Endothelial cell of umbilical vein (primary cell): ENCODE data around the gene KDM4B. TPM values are rescaled to one million over a fixed set of nuclear protein-coding genes. Genes with fewer than 3 reads are reported as not detected.

Source experiments
- BruUV-seq: library from RNA; stranded (reverse); fragments of 400-500 nt; replicated peaks from 2 replicates; lab custom pipeline; 2021; lab: Mats Ljungman, UMichigan
- CTCF ChIA-PET: fragments of 300-600, 350-600 bp; sonication (Branson Sonifier 250); formaldehyde crosslinking; loops from one replicate; lab custom pipeline; 2021; ENCODE audit warnings: antibody characterized with exemption, inconsistent platforms; lab: Charles Lee
- POLR2A ChIA-PET: fragments of 300-600, 350-600 bp; sonication (Branson Sonifier 250); formaldehyde crosslinking; loops from one replicate; lab custom pipeline; 2021; ENCODE audit warnings: antibody characterized with exemption, inconsistent platforms; lab: Charles Lee
- DNase-seq: peaks from one replicate; pipeline ENCODE4 v3.0.0-alpha.2; 2011; ENCODE audit warnings: low read depth, low spot score
- FAIRE-seq: peaks from 2 replicates; lab custom pipeline; 2011; peaks lifted over from hg19 to GRCh38; lab: Jason Lieb, UNC
- H2AFZ ChIP-seq: 2 replicates; pipeline ENCODE4 v1.6.0; 2012; ENCODE audit warnings: low read depth, low read length, control low read depth, inconsistent platforms
- H3K27ac ChIP-seq: 2 replicates; pipeline ENCODE4 v1.5.1; 2011; ENCODE audit warnings: low read depth, mild to moderate bottlenecking, control low read depth, low read length, moderate library complexity; ENCODE audit not compliant: insufficient read depth
- H3K27me3 ChIP-seq, 2 experiments: 2 replicates each; pipeline versions ENCODE4 v1.6.0 to v1.6.1; 2011; ENCODE audit warnings: low read length in 2 of 2, mixed read lengths in 1 of 2; ENCODE audit not compliant: control insufficient read depth in 2 of 2, insufficient read depth in 2 of 2
- H3K36me3 ChIP-seq, 2 experiments: 2 replicates in 1 of 2; 3 replicates in 1 of 2; pipeline ENCODE4 v1.5.1; 2011; ENCODE audit warnings: low read length in 2 of 2, mild to moderate bottlenecking in 1 of 2, moderate library complexity in 1 of 2; ENCODE audit not compliant: control insufficient read depth in 2 of 2, insufficient read depth in 2 of 2; ENCODE audit errors: extremely low read depth in 1 of 2
- H3K4me1 ChIP-seq: 3 replicates; pipeline ENCODE4 v1.5.1; 2011; ENCODE audit warnings: mild to moderate bottlenecking, low read length; ENCODE audit not compliant: control insufficient read depth, insufficient read depth; ENCODE audit errors: extremely low read depth
- H3K4me2 ChIP-seq: 2 replicates; pipeline ENCODE4 v1.6.1; 2011; ENCODE audit warnings: low read length, control low read depth, mixed read lengths; ENCODE audit not compliant: insufficient read depth
- H3K4me3 ChIP-seq, 3 experiments: fragments of 200-600 bp in 1 of 3; sonication (generic), shearing (Covaris generic) in 1 of 3; replicated peaks in 1 of 3; 2 replicates each; pipeline ENCODE4 v1.5.1; 2011 to 2016; ENCODE audit warnings: control low read depth in 3 of 3, low read length in 3 of 3, mild to moderate bottlenecking in 2 of 3, inconsistent platforms in 1 of 3, low read depth in 1 of 3, moderate library complexity in 1 of 3; ENCODE audit not compliant: insufficient read depth in 1 of 3
- H3K79me2 ChIP-seq: 2 replicates; pipeline ENCODE4 v1.6.0; 2012; ENCODE audit warnings: low read length, inconsistent platforms; ENCODE audit not compliant: control insufficient read depth, insufficient read depth
- H3K9ac ChIP-seq: replicated peaks from 2 replicates; pipeline ENCODE3; 2011; ENCODE audit warnings: low read length, control low read depth; ENCODE audit not compliant: insufficient read depth; ENCODE audit errors: extremely low read depth
- H3K9me1 ChIP-seq: replicated peaks from 3 replicates; pipeline ENCODE4 v1.6.0; 2011; ENCODE audit warnings: mild to moderate bottlenecking, low read length; ENCODE audit not compliant: control insufficient read depth, insufficient read depth; ENCODE audit errors: extremely low read depth
- H3K9me3 ChIP-seq: replicated peaks from 2 replicates; pipeline ENCODE4 v1.5.1; 2012; ENCODE audit warnings: low read length, inconsistent platforms; ENCODE audit not compliant: control insufficient read depth, insufficient read depth
- H4K20me1 ChIP-seq: replicated peaks from 2 replicates; pipeline ENCODE3; 2011; ENCODE audit warnings: mild to moderate bottlenecking, low read length; ENCODE audit not compliant: control insufficient read depth, insufficient read depth; ENCODE audit errors: extremely low read depth
- EZH2 ChIP-seq: IDR thresholded peaks from 2 replicates; pipeline ENCODE4 v1.6.1; 2012; ENCODE audit warnings: borderline replicate concordance, low read depth, mild to moderate bottlenecking, moderate library complexity, low read length, inconsistent platforms; ENCODE audit not compliant: severe bottlenecking
- GATA2 ChIP-seq: IDR thresholded peaks from 2 replicates; pipeline ENCODE4 v1.7.0; 2011; ENCODE audit warnings: low read depth, mild to moderate bottlenecking, moderate library complexity, mixed read lengths, low read length; ENCODE audit not compliant: insufficient read length, insufficient read depth
- JUN ChIP-seq: IDR thresholded peaks from 2 replicates; pipeline ENCODE4 v1.6.1; 2011; ENCODE audit warnings: borderline replicate concordance, low read depth; ENCODE audit not compliant: insufficient read length, insufficient read depth
- MYC ChIP-seq: IDR thresholded peaks from one replicate; pipeline ENCODE4 v1.6.1; 2011; ENCODE audit warnings: mild to moderate bottlenecking, low read depth, low read length
- POLR2A ChIP-seq: IDR thresholded peaks from 2 replicates; pipeline ENCODE4 v1.6.1; 2012; ENCODE audit warnings: low read depth, mild to moderate bottlenecking, control low read depth, low read length
- POLR2AphosphoS5 ChIP-seq: IDR thresholded peaks from 2 replicates; pipeline ENCODE4 v1.6.1; 2012; ENCODE audit warnings: low read depth, mild to moderate bottlenecking, control low read depth, low read length, moderate library complexity; ENCODE audit not compliant: insufficient read depth
- dilution Hi-C: fragments of 300-500 bp; cut with MboI; formaldehyde crosslinking; loops from one replicate; pipeline ENCODE4 v1.15.0; 2019; ENCODE audit warnings: low sequenced_read_pairs; ENCODE audit not compliant: extremely low pct_ligation_motif_present
- intact Hi-C: fragments of 100-400 bp; cut with micrococcal nuclease; formaldehyde crosslinking; loops from one replicate; pipeline ENCODE4 v1.10.0; 2022
- polyA plus RNA-seq, 4 experiments: library from polyadenylated mRNA; depleted of rRNA in 3 of 4; stranded (reverse) in 3 of 4; unstranded in 1 of 4; fragments of >200 nt; gene quantifications; 2 replicates each; pipeline versions ENCODE4 v1.2.1 to v1.2.3, GENCODE V29; 2011 to 2012; ENCODE audit warnings: missing spikeins in 1 of 4
- total RNA-seq: library from RNA; stranded (reverse); gene quantifications from 2 replicates; pipeline ENCODE4 v1.2.3, GENCODE V29; 2021
- TF ChIP-seq, protein P1 (sequence below), 2 donors: IDR thresholded peaks; 1 replicate in 1 of 2; 2 replicates in 1 of 2; pipeline ENCODE4 v1.5.1; 2011; ENCODE audit warnings: low read length in 2 of 2, mild to moderate bottlenecking in 2 of 2, moderate library complexity in 2 of 2, control low read depth in 1 of 2, inconsistent platforms in 1 of 2, low read depth in 1 of 2; ENCODE audit not compliant: insufficient read depth in 1 of 2; ENCODE audit errors: extremely low read depth in 1 of 2
- TF ChIP-seq, protein P2 (sequence below): IDR thresholded peaks from 2 replicates; pipeline ENCODE4 v1.6.1; 2011; ENCODE audit not compliant: insufficient read depth, insufficient read length

Gene KDM4B
- total and polyA plus RNA-seq, 2 donors (not counting 3 experiments of a cell fraction or from before 2014, with no cell fraction given), result 12.4 to 37.2 TPM

DNA sequence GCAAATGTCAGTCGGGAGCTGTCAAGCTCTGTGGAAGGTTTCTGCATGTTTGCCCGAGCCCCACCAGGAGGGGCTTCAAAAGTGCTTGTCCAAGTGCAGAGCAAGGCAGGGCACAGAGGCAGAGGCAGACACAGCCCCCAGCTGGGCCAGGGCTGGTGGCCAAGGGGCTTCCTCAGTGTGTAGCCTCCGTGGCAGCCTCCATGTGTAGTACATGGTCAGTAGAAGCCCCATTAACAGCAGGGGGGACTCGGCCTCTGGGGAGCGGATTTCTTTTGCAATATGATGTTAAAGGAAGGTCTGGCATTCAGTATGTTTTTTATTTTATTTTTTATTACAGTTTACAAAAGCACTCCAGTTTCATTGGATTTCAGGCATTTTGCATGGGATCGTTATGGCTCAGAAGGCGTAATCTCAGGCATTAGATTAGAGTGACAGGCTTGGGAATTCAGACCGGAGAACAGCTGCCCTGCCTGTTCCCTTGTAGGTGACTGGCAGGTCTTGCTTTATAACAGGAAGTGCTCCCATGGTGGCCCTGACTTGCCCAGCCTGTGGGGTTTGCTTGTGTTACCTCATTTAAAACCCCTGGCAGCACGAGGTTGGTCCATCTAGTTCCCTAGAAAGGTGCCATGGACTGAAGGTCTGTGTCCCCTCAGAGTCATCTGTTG lies 129.2 kb downstream of the KDM4B start:
- Histone ChIP-seq H3K9ac (no peak overlapping the region), H3K9me3 (peaks cover 2% of the 10 kb centered on the region), H3K27me3 (no peaks in the 10 kb centered on the region), H3K4me3 (no peak overlapping the region), H2AFZ (no peak overlapping the region), H3K36me3 (peaks cover 0 to 4% of the 10 kb centered on the region in 2 experiments), H4K20me1 (no peaks in the 10 kb centered on the region), H3K9me1 (no peaks in the 10 kb centered on the region), H3K27ac (no peak overlapping the region), H3K79me2 (no peaks in the 10 kb centered on the region), H3K4me1 (no peaks in the 10 kb centered on the region), H3K4me2 (no peak overlapping the region)
- FAIRE-seq, result no peak
- BruUV-seq, result no TSS peak
- ChIA-PET POLR2A (no interaction called here), CTCF (no interaction called here)
- intact Hi-C loops (no loop called here), dilution Hi-C loops (no loop called here)
- TF ChIP-seq GATA2, result no peak
- TF ChIP-seq, protein P1, sequence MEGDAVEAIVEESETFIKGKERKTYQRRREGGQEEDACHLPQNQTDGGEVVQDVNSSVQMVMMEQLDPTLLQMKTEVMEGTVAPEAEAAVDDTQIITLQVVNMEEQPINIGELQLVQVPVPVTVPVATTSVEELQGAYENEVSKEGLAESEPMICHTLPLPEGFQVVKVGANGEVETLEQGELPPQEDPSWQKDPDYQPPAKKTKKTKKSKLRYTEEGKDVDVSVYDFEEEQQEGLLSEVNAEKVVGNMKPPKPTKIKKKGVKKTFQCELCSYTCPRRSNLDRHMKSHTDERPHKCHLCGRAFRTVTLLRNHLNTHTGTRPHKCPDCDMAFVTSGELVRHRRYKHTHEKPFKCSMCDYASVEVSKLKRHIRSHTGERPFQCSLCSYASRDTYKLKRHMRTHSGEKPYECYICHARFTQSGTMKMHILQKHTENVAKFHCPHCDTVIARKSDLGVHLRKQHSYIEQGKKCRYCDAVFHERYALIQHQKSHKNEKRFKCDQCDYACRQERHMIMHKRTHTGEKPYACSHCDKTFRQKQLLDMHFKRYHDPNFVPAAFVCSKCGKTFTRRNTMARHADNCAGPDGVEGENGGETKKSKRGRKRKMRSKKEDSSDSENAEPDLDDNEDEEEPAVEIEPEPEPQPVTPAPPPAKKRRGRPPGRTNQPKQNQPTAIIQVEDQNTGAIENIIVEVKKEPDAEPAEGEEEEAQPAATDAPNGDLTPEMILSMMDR (IDR thresholded peaks at IDR 0.05; ENCODE audit: extremely low read depth in 1 of 2, insufficient read depth in 1 of 2, low read depth in 1 of 2, low read length in 2 of 2), result no peak
- TF ChIP-seq EZH2, result no peak
- TF ChIP-seq POLR2AphosphoS5, result no peak
- no peak for TF ChIP-seq POLR2A
- no peak for TF ChIP-seq MYC
- TF ChIP-seq, protein P2, sequence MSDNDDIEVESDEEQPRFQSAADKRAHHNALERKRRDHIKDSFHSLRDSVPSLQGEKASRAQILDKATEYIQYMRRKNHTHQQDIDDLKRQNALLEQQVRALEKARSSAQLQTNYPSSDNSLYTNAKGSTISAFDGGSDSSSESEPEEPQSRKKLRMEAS, result no peak
- no peak for TF ChIP-seq JUN
- DNase-seq, result no peak
